ENCODE data around the gene ZNF385B. TPM values are rescaled to one million over a fixed set of nuclear protein-coding genes. Genes with fewer than 3 reads are reported as not detected.

Gene ZNF385B
- total and polyA plus RNA-seq, 5 donors from 2014 or later: not detected

- Mint-ChIP-seq H3K36me3 (no peaks in the 10 kb centered on the region), H3K9me3 (peaks cover 0 to 4% (median 0%) of the 10 kb centered on the region in 7 donors), H3K27ac (no peak overlapping the region), H3K4me3 (no peak overlapping the region), H3K27me3 (no peaks in the 10 kb centered on the region), H3K4me1 (no peaks in the 10 kb centered on the region)
- Histone ChIP-seq H3K9me3 (ENCODE audit: control insufficient read depth in 2 of 2, low read length in 2 of 2) (no peaks in the 10 kb centered on the region), H3K36me3 (ENCODE audit: control insufficient read depth, insufficient read depth, low read length) (no peaks in the 10 kb centered on the region), H3K4me1 (ENCODE audit: control insufficient read depth, insufficient read depth, low read length, poor library complexity, severe bottlenecking) (no peaks in the 10 kb centered on the region), H3K27ac (ENCODE audit: insufficient read depth, low read length, poor library complexity, severe bottlenecking) (no peak overlapping the region), H3K27me3 (ENCODE audit: control insufficient read depth, insufficient read depth, low read length) (no peaks in the 10 kb centered on the region), H3K4me3 (ENCODE audit: low read depth, low read length) (no peak overlapping the region)
- no peak for ATAC-seq (ENCODE audit: low read depth in 2 of 2)
- no peak for DNase-seq
Measured at GRCh38 chr2:179812501-179812900, 48.9 kb downstream of the ZNF385B start.

GRCh38 chr2:179811042-179811441, 50.4 kb downstream of the ZNF385B start:
- no peak overlapping the region for H3K27ac Mint-ChIP-seq
- H3K9me3 Mint-ChIP-seq: peaks cover 0 to 4% (median 0%) of the 10 kb centered on the region in 7 donors
- no peak for DNase-seq

GRCh38 chr2:179809606-179810005, 51.8 kb downstream of the ZNF385B start:
- Mint-ChIP-seq H3K4me3 (no peak overlapping the region), H3K9me3 (peaks cover 0 to 4% (median 0%) of the 10 kb centered on the region in 7 donors), H3K36me3 (no peaks in the 10 kb centered on the region), H3K27ac (no peak overlapping the region), H3K4me1 (no peaks in the 10 kb centered on the region), H3K27me3 (no peaks in the 10 kb centered on the region)
- ATAC-seq (ENCODE audit: low read depth in 2 of 2) (no peak), DNase-seq (no peak)
- no peaks in the 10 kb centered on the region for H3K4me1 ChIP-seq (ENCODE audit: control insufficient read depth, insufficient read depth, low read length, poor library complexity, severe bottlenecking)
- no peaks in the 10 kb centered on the region for H3K9me3 ChIP-seq (ENCODE audit: control insufficient read depth in 2 of 2, low read length in 2 of 2)
- H3K27ac ChIP-seq (ENCODE audit: insufficient read depth, low read length, poor library complexity, severe bottlenecking): no peak overlapping the region
- H3K36me3 ChIP-seq (ENCODE audit: control insufficient read depth, insufficient read depth, low read length): no peaks in the 10 kb centered on the region
- H3K27me3 ChIP-seq (ENCODE audit: control insufficient read depth, insufficient read depth, low read length): no peaks in the 10 kb centered on the region
- no peak overlapping the region for H3K4me3 ChIP-seq (ENCODE audit: low read depth, low read length)

More at GRCh38 chr2:179811042-179811441, 50.4 kb downstream of the ZNF385B start:
- H3K27me3 Mint-ChIP-seq: no peaks in the 10 kb centered on the region
- H3K4me3 Mint-ChIP-seq: no peak overlapping the region
- H3K4me3 ChIP-seq (ENCODE audit: low read depth, low read length): no peak overlapping the region
- H3K9me3 ChIP-seq (ENCODE audit: control insufficient read depth in 2 of 2, low read length in 2 of 2): no peaks in the 10 kb centered on the region
- H3K4me1 ChIP-seq (ENCODE audit: control insufficient read depth, insufficient read depth, low read length, poor library complexity, severe bottlenecking): no peaks in the 10 kb centered on the region
- H3K4me1 Mint-ChIP-seq: no peaks in the 10 kb centered on the region
- no peaks in the 10 kb centered on the region for H3K36me3 Mint-ChIP-seq
- no peaks in the 10 kb centered on the region for H3K27me3 ChIP-seq (ENCODE audit: control insufficient read depth, insufficient read depth, low read length)
- H3K36me3 ChIP-seq (ENCODE audit: control insufficient read depth, insufficient read depth, low read length): no peaks in the 10 kb centered on the region
- no peak for ATAC-seq (ENCODE audit: low read depth in 2 of 2)
- no peak overlapping the region for H3K27ac ChIP-seq (ENCODE audit: insufficient read depth, low read length, poor library complexity, severe bottlenecking)

GRCh38 chr2:179805001-179805400, 56.4 kb downstream of the ZNF385B start:
- H3K4me3 Mint-ChIP-seq: no peak overlapping the region

GRCh38 chr2:179804206-179804605, 57.2 kb downstream of the ZNF385B start:
- ATAC-seq (ENCODE audit: low read depth in 2 of 2) (no peak), DNase-seq (no peak)
- H3K36me3 ChIP-seq (ENCODE audit: control insufficient read depth, insufficient read depth, low read length): no peaks in the 10 kb centered on the region
- H3K4me3 ChIP-seq (ENCODE audit: low read depth, low read length): no peak overlapping the region
- no peaks in the 10 kb centered on the region for H3K27me3 ChIP-seq (ENCODE audit: control insufficient read depth, insufficient read depth, low read length)
- no peak overlapping the region for H3K27ac Mint-ChIP-seq
- no peak overlapping the region for H3K4me3 Mint-ChIP-seq
- no peaks in the 10 kb centered on the region for H3K27me3 Mint-ChIP-seq
- H3K9me3 ChIP-seq (ENCODE audit: control insufficient read depth in 2 of 2, low read length in 2 of 2): no peaks in the 10 kb centered on the region
- H3K36me3 Mint-ChIP-seq: no peaks in the 10 kb centered on the region
- no peaks in the 10 kb centered on the region for H3K4me1 ChIP-seq (ENCODE audit: control insufficient read depth, insufficient read depth, low read length, poor library complexity, severe bottlenecking)
- H3K9me3 Mint-ChIP-seq: peaks cover 0 to 4% (median 0%) of the 10 kb centered on the region in 7 donors
- H3K27ac ChIP-seq (ENCODE audit: insufficient read depth, low read length, poor library complexity, severe bottlenecking): no peak overlapping the region
- H3K4me1 Mint-ChIP-seq: no peaks in the 10 kb centered on the region

More at GRCh38 chr2:179805001-179805400, 56.4 kb downstream of the ZNF385B start:
- H3K27ac Mint-ChIP-seq: no peak overlapping the region
- peaks cover 0 to 4% (median 0%) of the 10 kb centered on the region in 7 donors for H3K9me3 Mint-ChIP-seq
- H3K4me1 Mint-ChIP-seq: no peaks in the 10 kb centered on the region
- H3K9me3 ChIP-seq (ENCODE audit: control insufficient read depth in 2 of 2, low read length in 2 of 2): no peaks in the 10 kb centered on the region
- H3K27ac ChIP-seq (ENCODE audit: insufficient read depth, low read length, poor library complexity, severe bottlenecking): no peak overlapping the region
- no peaks in the 10 kb centered on the region for H3K4me1 ChIP-seq (ENCODE audit: control insufficient read depth, insufficient read depth, low read length, poor library complexity, severe bottlenecking)
- H3K27me3 ChIP-seq (ENCODE audit: control insufficient read depth, insufficient read depth, low read length): no peaks in the 10 kb centered on the region
- H3K36me3 ChIP-seq (ENCODE audit: control insufficient read depth, insufficient read depth, low read length): no peaks in the 10 kb centered on the region
- H3K4me3 ChIP-seq (ENCODE audit: low read depth, low read length): no peak overlapping the region
- DNase-seq (no peak), ATAC-seq (ENCODE audit: low read depth in 2 of 2) (no peak)
- H3K36me3 Mint-ChIP-seq: no peaks in the 10 kb centered on the region
- no peaks in the 10 kb centered on the region for H3K27me3 Mint-ChIP-seq

- Mint-ChIP-seq H3K4me1 (no peaks in the 10 kb centered on the region), H3K36me3 (no peaks in the 10 kb centered on the region), H3K27me3 (no peaks in the 10 kb centered on the region), H3K4me3 (no peak overlapping the region), H3K27ac (peak overlapping the region in 1 of 3 donors; percentile 40), H3K9me3 (peaks cover 0 to 4% (median 0%) of the 10 kb centered on the region in 7 donors)
- no peaks in the 10 kb centered on the region for H3K36me3 ChIP-seq (ENCODE audit: control insufficient read depth, insufficient read depth, low read length)
- H3K27me3 ChIP-seq (ENCODE audit: control insufficient read depth, insufficient read depth, low read length): no peaks in the 10 kb centered on the region
- H3K4me1 ChIP-seq (ENCODE audit: control insufficient read depth, insufficient read depth, low read length, poor library complexity, severe bottlenecking): no peaks in the 10 kb centered on the region
- no peak overlapping the region for H3K4me3 ChIP-seq (ENCODE audit: low read depth, low read length)
- H3K27ac ChIP-seq (ENCODE audit: insufficient read depth, low read length, poor library complexity, severe bottlenecking): no peak overlapping the region
- no peaks in the 10 kb centered on the region for H3K9me3 ChIP-seq (ENCODE audit: control insufficient read depth in 2 of 2, low read length in 2 of 2)
- no peak for ATAC-seq (ENCODE audit: low read depth in 2 of 2)
- DNase-seq: no peak
Measured at GRCh38 chr2:179802051-179802882, 59.1 kb downstream of the ZNF385B start.

- Mint-ChIP-seq H3K4me3 (no peak overlapping the region), H3K36me3 (no peaks in the 10 kb centered on the region), H3K27ac (no peak overlapping the region), H3K27me3 (no peaks in the 10 kb centered on the region), H3K9me3 (peaks cover 0 to 1% (median 0%) of the 10 kb centered on the region in 7 donors), H3K4me1 (no peaks in the 10 kb centered on the region)
- Histone ChIP-seq H3K27ac (ENCODE audit: insufficient read depth, low read length, poor library complexity, severe bottlenecking) (no peak overlapping the region), H3K36me3 (ENCODE audit: control insufficient read depth, insufficient read depth, low read length) (no peaks in the 10 kb centered on the region), H3K27me3 (ENCODE audit: control insufficient read depth, insufficient read depth, low read length) (no peaks in the 10 kb centered on the region), H3K9me3 (ENCODE audit: control insufficient read depth in 2 of 2, low read length in 2 of 2) (no peaks in the 10 kb centered on the region), H3K4me1 (ENCODE audit: control insufficient read depth, insufficient read depth, low read length, poor library complexity, severe bottlenecking) (no peaks in the 10 kb centered on the region), H3K4me3 (ENCODE audit: low read depth, low read length) (no peak overlapping the region)
- no peak for ATAC-seq (ENCODE audit: low read depth in 2 of 2)
- no peak for DNase-seq
Measured at GRCh38 chr2:179800776-179801175, 60.6 kb downstream of the ZNF385B start.
